ENCODE measurements around the gene GPX4.
"Not testable (repeated sequence)": the region's sequence is repeated elsewhere in the genome, so short reads cannot be mapped to it uniquely, and the experiment has no call there.

The GPX4 gene

GRCh38 chr19:1115646-1116420 lies 12.0 kb downstream of the GPX4 start:
- DNase-seq = no peak

- no peak for DNase-seq
Measured at GRCh38 chr19:1116726-1117581, 13.2 kb downstream of the GPX4 start.

GRCh38 chr19:1117654-1118053 lies 13.9 kb downstream of the GPX4 start:
- no peak for DNase-seq

GRCh38 chr19:1118999-1119398 lies 15.2 kb downstream of the GPX4 start:
- no peak for DNase-seq

GRCh38 chr19:1119475-1120217 lies 15.9 kb downstream of the GPX4 start:
- no peak for DNase-seq

- no peak for DNase-seq
Measured at GRCh38 chr19:1121395-1121794, 17.6 kb downstream of the GPX4 start.

- no peak for DNase-seq
Measured at GRCh38 chr19:1122021-1122971, 18.5 kb downstream of the GPX4 start.

GRCh38 chr19:1122972-1123363 lies 19.2 kb downstream of the GPX4 start:
- DNase-seq = peak; percentile 45

- DNase-seq = no peak
Measured at GRCh38 chr19:1123381-1123780, 19.6 kb downstream of the GPX4 start.

- DNase-seq = no peak
Measured at GRCh38 chr19:1123885-1124677, 20.3 kb downstream of the GPX4 start.

- no peak for DNase-seq
Measured at GRCh38 chr19:1125601-1126467, 22.0 kb downstream of the GPX4 start.

- DNase-seq = no peak
Measured at GRCh38 chr19:1126984-1127760, 23.4 kb downstream of the GPX4 start.

- DNase-seq = no peak
Measured at GRCh38 chr19:1128106-1128505, 24.3 kb downstream of the GPX4 start.

- not testable (repeated sequence) for DNase-seq
Measured at GRCh38 chr19:1129084-1129483, 25.3 kb downstream of the GPX4 start.

GRCh38 chr19:1129535-1129934 lies 25.7 kb downstream of the GPX4 start:
- no peak for DNase-seq

- DNase-seq = peak; percentile 63
Measured at GRCh38 chr19:1130771-1131717, 27.2 kb downstream of the GPX4 start.

- peak; percentile 90 for DNase-seq
Measured at GRCh38 chr19:1131718-1132551, 28.1 kb downstream of the GPX4 start.

Data from activated naive CD4-positive, alpha-beta T cell treated with Interleukin-2 at 50 U/mL for 16 hours (primary cell).